Measurements from ENCODE around the gene TRDMT1.

- TF ChIP-seq CTCF (IDR thresholded peaks at IDR 0.05) (no peak), EP300 (IDR thresholded peaks at IDR 0.05) (no peak), POLR2AphosphoS5 (IDR thresholded peaks at IDR 0.05) (no peak), POLR2A (IDR thresholded peaks at IDR 0.05) (no peak)
Observed at GRCh38 chr10:17248964-17249363, 47.5 kb upstream of the TRDMT1 start.

Data from suprapubic skin (tissue), 4 donors.